ENCODE measurements around the gene FCRL4.
"Not testable (repeated sequence)": the region's sequence is repeated elsewhere in the genome, so short reads cannot be mapped to it uniquely, and the experiment has no call there.

The FCRL4 gene

DNA sequence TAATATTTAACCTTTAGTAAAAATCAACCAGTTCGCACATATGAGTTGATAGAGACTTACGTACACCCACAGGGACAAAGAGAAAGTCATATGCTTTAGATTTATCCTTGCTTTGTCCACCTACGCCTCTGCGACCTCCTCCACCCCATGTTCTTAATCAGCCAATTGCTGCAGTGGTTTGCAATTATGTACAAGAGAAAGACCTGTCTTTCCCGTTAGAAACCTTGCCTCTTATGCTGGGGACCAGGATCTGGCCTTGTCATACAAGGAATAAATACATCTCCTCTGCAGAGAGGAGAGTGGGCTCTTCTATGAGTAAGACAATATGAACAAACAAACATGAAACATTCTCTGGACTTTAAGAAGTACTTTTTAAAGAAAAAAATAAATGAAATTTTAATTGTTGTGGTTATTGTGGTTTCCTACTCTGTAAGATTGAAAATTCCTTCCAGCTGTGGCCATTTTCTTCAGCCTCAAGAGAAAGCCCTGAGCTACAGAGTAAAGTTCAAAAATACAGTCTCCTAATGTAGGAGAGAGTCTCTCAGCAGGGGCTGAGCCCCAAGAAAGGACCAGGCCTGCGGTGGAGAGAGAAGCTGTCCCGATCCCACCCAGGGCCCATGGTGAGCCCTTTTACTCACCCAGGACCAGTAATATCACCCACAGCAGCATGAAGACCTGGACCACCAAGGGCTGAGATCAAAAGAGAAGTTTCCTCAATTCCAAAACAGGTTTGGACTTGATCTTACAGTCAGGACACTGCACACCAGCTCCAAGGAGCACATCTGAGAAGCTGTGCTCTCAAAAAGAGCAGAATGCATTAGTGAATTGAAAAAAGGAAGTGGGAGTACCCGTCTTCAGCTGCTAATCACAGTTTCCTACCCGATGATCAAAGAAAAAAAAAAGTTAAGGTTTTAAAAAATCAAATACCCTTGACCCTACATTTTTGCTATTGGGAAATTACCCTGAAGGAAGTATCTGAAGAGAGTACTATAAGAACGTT, 45.9 kb downstream of the FCRL4 start, which contains the start of gene FCRL5:
Gene FCRL5, minus strand, starts transcription at position 822 of the 1,000 bp plus-strand sequence. Its CDS starts 153 bp downstream, at position 669.
- DNase-seq (ENCODE audit: low spot score): no peak

DNA sequence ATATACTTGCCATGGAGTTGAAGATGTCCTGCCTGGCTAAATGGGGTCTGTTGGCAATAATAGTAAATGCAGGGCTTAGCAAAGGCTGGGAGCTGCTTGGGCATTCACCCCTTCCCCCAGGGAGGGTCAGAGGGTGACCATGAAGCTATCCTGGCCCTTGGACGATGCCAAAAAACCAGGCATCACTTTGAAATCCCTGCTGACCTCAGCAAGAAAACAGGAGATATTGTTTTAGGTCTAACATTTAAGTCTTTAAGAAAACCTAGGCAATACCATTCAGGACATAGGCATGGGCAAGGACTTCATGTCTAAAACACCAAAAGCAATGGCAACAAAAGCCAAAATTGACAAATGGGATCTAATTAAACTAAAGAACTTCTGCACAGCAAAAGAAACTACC, 49.8 kb downstream of the FCRL4 start:
- not testable (repeated sequence) for DNase-seq (ENCODE audit: low spot score)

DNA sequence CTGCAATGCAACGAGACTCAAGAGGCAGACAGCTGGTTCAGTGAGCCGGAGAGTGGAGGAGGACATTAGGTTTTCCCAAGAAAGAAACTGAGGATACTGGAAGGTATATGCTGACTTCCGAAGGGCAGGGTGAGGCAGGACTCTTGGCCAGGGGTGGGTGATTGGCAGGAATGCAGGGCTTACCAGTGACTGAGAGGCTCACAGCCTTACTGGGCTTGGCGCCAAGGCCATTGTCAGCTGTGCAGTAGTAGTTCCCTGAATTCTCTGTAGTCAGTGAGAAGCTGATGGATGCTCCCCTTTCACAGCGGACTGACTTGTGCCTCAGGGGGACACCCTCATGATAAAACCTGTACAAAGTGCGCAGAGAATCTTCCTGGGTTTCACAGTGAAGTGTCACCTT, 55.2 kb downstream of the FCRL4 start:
- DNase-seq (ENCODE audit: low spot score): no peak

DNA sequence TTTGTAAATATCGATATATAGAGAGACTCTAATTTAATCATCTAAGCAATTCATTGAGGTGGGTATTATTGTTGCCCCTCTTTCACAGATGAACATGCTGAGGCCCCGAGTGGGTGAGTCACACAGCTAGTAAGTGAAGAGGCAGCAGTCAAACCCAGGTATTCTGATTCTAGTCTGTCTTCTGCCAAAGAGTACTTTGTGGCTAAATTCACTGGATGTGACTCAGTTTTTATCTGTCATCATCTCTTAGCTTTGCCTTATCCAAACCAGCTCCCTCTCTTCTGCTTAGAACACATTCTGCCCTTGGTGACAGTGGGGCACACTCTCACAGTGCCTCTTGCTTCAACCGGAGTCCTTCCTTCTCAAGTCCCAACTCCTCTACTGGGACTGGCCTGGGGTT, 57.0 kb downstream of the FCRL4 start:
- no peak for DNase-seq (ENCODE audit: low spot score)

DNA sequence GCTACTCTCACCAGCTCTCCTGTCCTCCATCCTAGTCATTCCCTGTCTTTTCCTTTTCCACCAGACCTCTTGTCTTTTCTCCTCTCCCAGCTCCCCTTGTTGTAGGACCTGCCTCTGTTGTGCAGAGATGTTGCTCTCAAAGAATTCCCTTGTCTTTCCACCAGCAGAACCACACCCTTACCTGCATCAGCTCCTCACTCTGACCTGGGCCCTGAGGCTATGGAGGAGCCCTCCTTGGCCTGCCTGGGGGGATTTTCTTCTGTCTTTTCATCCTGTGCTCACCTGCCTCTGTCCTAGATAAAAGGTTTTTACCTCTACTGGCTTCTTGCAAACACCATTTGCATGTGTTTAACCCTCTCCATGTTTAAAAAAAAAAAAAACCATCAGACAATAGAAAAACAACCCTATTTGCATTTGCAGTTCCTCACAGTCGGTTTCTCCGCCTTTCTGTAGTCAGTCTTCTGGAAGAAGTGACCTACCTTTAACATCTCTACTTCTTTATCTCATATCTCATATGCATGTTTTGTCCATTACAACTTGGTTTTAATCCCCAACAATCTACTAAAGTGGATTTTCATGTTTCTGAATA, 57.6 kb downstream of the FCRL4 start:
- DNase-seq (ENCODE audit: low spot score): no peak

DNA sequence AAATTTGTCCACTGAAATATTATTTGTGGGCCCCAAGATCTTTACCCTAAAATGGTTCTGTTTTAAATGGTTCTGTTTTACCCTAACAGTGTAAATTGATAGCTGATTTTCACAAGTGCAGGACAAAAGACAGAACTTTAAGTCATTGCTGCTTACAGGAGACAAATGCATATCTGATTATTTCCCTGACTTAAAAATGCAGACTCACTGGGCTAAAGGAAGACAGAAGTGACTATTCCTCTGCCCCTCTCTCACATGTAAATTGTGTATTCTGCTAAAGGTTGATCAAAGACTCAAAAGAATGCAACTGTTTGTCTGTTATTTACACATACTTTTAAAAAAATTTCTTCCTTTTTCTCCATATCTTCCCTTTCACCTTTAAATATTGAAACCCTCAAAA, 58.3 kb downstream of the FCRL4 start:
- no peak for DNase-seq (ENCODE audit: low spot score)

DNA sequence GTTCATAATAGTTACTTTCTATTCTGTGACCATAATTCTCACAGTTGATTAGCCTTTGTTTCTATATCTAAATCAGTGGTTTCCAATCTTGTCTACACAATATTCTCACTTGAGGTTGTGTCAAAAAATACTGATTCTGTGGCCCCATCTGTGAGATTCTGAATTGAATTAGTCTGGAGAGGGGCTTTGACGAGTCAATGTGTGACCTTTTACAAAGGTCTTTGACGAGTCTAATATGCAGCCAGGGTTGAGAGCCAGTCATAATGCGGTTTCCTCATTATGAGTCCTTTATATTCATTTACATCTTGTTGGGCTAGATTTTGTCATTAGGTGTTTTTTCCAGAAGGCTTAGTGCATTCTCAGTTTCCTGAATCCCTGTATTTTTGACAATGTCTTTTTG, 65.3 kb downstream of the FCRL4 start:
- DNase-seq (ENCODE audit: low spot score): no peak

DNA sequence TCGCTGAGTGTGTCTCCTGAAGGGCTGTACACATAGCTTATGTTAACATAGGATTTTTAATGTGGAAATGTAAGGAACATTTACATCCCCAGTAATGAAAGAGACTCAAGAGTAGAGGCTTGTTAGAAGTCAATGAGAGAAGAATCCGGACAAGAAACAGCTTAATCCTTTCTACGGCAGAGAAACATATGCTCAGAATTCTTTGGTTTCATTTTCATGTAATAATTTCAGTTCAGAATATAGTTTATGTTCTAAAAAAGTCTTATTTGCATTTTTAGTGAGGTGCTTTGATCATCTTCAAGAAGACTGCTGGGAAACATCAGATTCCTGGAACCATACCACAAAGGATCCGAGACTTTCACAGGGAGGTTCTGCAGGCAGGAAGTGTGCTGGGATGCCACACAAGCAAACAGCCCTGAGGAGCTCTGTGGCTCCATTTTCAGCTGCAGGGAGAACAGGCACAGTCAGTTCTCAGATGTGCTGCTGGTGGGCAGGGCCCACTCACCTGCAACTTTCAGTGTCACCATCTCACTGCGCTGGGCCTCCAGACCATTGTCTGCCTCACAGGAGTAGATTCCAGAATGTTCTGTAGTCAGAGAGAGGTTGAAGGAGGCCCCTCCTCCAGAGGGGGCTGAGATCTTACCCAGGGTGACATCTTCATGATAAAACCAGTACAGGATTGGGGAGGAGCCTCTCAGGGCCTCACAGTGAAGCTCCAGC, 74.0 kb downstream of the FCRL4 start:
- no peak for DNase-seq (ENCODE audit: low spot score)
